HepG2 (cell line): ENCODE measurements around the gene RNF149. TPM values are rescaled to one million over a fixed set of nuclear protein-coding genes. Genes with fewer than 3 reads are reported as not detected.
A peak's percentile ranks its signal among the peaks of the same experiment; 100 is the strongest.

Experiments used
- BCL3 ChIP-seq: sonication (generic); formaldehyde crosslinking; IDR thresholded peaks from 2 replicates; pipeline ENCODE4 v1.5.1; 2020; ENCODE audit warnings: mild to moderate bottlenecking, missing genetic modification reagents, moderate library complexity
- DZIP1 ChIP-seq: sonication (generic); formaldehyde crosslinking; IDR thresholded peaks from 2 replicates; pipeline ENCODE4 v1.5.0; 2020; ENCODE audit warnings: mild to moderate bottlenecking, missing genetic modification reagents
- GLMP ChIP-seq: sonication (generic); formaldehyde crosslinking; IDR thresholded peaks from 2 replicates; pipeline ENCODE4 v1.9.0; 2021; ENCODE audit warnings: missing genetic modification reagents, mild to moderate bottlenecking, borderline replicate concordance
- HMGXB4 ChIP-seq, 2 experiments: sonication (generic) in 1 of 2; formaldehyde crosslinking in 1 of 2; IDR thresholded peaks; 2 replicates each; pipeline versions ENCODE4 v1.4.0 to v1.6.1; 2018 to 2020; ENCODE audit warnings: missing genetic modification reagents in 2 of 2, borderline replicate concordance in 1 of 2, low read depth in 1 of 2, mild to moderate bottlenecking in 1 of 2, missing biosample characterization in 1 of 2
- JUNB ChIP-seq: sonication (generic); formaldehyde crosslinking; IDR thresholded peaks from 2 replicates; pipeline ENCODE4 v1.8.0; 2022; ENCODE audit warnings: missing genetic modification reagents, mild to moderate bottlenecking, borderline replicate concordance
- KLF16 ChIP-seq, 2 experiments: sonication (generic) in 1 of 2; formaldehyde crosslinking in 1 of 2; IDR thresholded peaks; 2 replicates each; pipeline versions ENCODE4 v1.6.1 to v1.8.0; 2016 to 2023; ENCODE audit warnings: missing genetic modification reagents in 2 of 2, missing compliant biosample characterization in 1 of 2
- MIXL1 ChIP-seq: IDR thresholded peaks from 2 replicates; pipeline ENCODE4 v1.6.1; 2016
- NFIC ChIP-seq: IDR thresholded peaks from 2 replicates; pipeline ENCODE4 v1.6.1; 2012; ENCODE audit warnings: mild to moderate bottlenecking, low read length, inconsistent platforms
- NFYC ChIP-seq: IDR thresholded peaks from 2 replicates; pipeline ENCODE4 v1.6.1; 2016; ENCODE audit warnings: missing genetic modification reagents, missing compliant biosample characterization
- SOX5 ChIP-seq: IDR thresholded peaks from 2 replicates; pipeline ENCODE4 v1.6.1; 2016; ENCODE audit warnings: borderline replicate concordance
- THYN1 ChIP-seq: sonication (generic); formaldehyde crosslinking; IDR thresholded peaks from 2 replicates; pipeline ENCODE4 v1.8.1; 2023; ENCODE audit warnings: low read depth, mild to moderate bottlenecking, moderate library complexity, missing genetic modification reagents, borderline replicate concordance
- ZBTB21 ChIP-seq: sonication (generic); formaldehyde crosslinking; IDR thresholded peaks from 2 replicates; pipeline ENCODE4 v1.4.0; 2020; ENCODE audit warnings: missing genetic modification reagents
- ZFP41 ChIP-seq: sonication (generic); formaldehyde crosslinking; IDR thresholded peaks from 2 replicates; pipeline ENCODE4 v1.4.0; 2020; ENCODE audit warnings: mild to moderate bottlenecking, missing genetic modification reagents, borderline replicate concordance
- ZKSCAN8 ChIP-seq: IDR thresholded peaks from 2 replicates; pipeline ENCODE4 v1.6.1; 2016; ENCODE audit warnings: borderline replicate concordance, missing genetic modification reagents, missing compliant biosample characterization
- ZNF101 ChIP-seq: sonication (generic); formaldehyde crosslinking; IDR thresholded peaks from 2 replicates; pipeline ENCODE4 v1.4.0; 2020; ENCODE audit warnings: mild to moderate bottlenecking, low read depth, missing genetic modification reagents, borderline replicate concordance
- ZNF30 ChIP-seq: sonication (generic); formaldehyde crosslinking; IDR thresholded peaks from 2 replicates; pipeline ENCODE4 v1.5.0; 2020; ENCODE audit warnings: mild to moderate bottlenecking, missing genetic modification reagents
- ZNF460 ChIP-seq: sonication (generic); formaldehyde crosslinking; IDR thresholded peaks from 2 replicates; pipeline ENCODE4 v1.5.1; 2020; ENCODE audit warnings: missing genetic modification reagents, mild to moderate bottlenecking, borderline replicate concordance
- ZNF766 ChIP-seq: sonication (generic); formaldehyde crosslinking; IDR thresholded peaks from 2 replicates; pipeline ENCODE4 v1.5.0; 2020; ENCODE audit warnings: missing genetic modification reagents, borderline replicate concordance
- ZNF792 ChIP-seq: IDR thresholded peaks from 2 replicates; pipeline ENCODE4 v1.6.1; 2016
- polyA plus RNA-seq, 8 experiments: library from polyadenylated mRNA; depleted of rRNA in 3 of 8; stranded (reverse) in 7 of 8; unstranded in 1 of 8; fragments of >200 nt; fragmentation: Illumina TruSeq in 4 of 8; extraction: Trizol in 4 of 8; gene quantifications; 2 replicates each; pipeline versions ENCODE4 v1.2.1 to v1.2.3, GENCODE V29; 2011 to 2016; ENCODE audit warnings: low read depth in 4 of 8, missing spikeins in 1 of 8, mixed read lengths in 1 of 8; ENCODE audit not compliant: insufficient read depth in 1 of 8
- total RNA-seq, 5 experiments: library from RNA; depleted of rRNA; stranded (reverse); fragments of >200 nt; fragmentation: Illumina TruSeq; extraction: Trizol; gene quantifications; 2 replicates each; pipeline ENCODE4 v1.2.3, GENCODE V29; 2016; ENCODE audit warnings: low read depth in 1 of 5
- TF ChIP-seq, protein P1 (sequence below): sonication (generic); formaldehyde crosslinking; IDR thresholded peaks from 2 replicates; pipeline ENCODE4 v1.4.0; 2020; ENCODE audit warnings: low read depth, mild to moderate bottlenecking, missing genetic modification reagents

Gene RNF149
- total and polyA plus RNA-seq, 2 of the 13 experiments (the other 11 are each of a cell fraction or from before 2014, with no cell fraction given), result 87.6 to 109 TPM

DNA sequence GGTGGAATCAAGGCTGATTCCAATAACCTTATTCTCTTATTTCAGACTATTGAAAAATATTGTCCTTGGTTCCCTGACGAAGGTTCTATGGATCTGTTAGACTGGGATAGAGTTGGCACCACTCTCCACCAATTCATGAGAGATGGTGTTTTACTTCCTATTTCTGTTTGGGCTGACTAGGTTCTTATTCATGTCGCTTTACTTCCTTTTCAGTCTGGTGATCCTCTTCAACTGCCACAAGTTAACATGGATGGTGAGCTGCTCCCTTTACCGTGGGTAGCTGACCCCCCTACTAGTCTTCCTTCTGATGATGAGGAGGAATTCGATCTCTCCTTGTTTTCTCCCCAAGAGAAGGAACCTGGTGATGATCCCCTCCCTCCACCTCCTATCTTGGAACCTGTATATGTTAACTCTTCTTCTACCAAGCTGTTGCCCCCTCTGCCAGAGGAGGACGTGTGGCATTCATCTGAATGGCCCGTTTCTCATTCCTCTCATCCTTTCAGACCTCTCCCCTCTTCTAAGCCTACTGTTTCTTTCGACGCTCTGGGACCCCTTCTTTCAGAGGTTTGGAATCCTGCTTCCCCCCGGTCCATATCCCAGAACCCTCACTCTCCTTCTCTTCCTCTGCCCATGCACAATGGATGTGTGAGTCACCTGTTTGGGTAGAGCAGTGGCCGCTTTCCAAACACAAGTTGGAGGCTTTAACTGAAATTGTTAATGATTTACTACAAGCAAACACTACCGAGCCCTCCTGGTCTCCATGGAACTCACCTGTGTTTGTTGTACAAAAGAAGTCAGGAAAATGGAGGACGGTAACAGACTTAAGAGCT, 69.4 kb downstream of the RNF149 start (continued):
- TF ChIP-seq ZKSCAN8 (CRISPR knock-in tag) (peak; percentile 68; the same call in 1 of the 2 replicates), KLF16 (CRISPR knock-in tag; IDR thresholded peaks at IDR 0.05) (peak in 1 of 2 experiments; percentile 35; a peak in 1 of 4 replicates), ZNF792 (CRISPR knock-in tag) (peak; percentile 70; the same call in 1 of the 2 replicates), ZFP41 (CRISPR knock-in tag) (no peak), ZNF30 (CRISPR knock-in tag) (no peak), JUNB (CRISPR knock-in tag) (peak; percentile 73; the same call in 1 of the 2 replicates), HMGXB4 (CRISPR knock-in tag; IDR thresholded peaks at IDR 0.05; ENCODE audit: borderline replicate concordance in 1 of 2, low read depth in 1 of 2) (peak; percentile 34 to 58; a peak in 2 of 4 replicates), DZIP1 (CRISPR knock-in tag) (no peak), ZNF766 (CRISPR knock-in tag) (no peak), ZNF101 (CRISPR knock-in tag) (no peak), GLMP (CRISPR knock-in tag) (no peak), NFYC (CRISPR knock-in tag) (no peak), ZNF460 (CRISPR knock-in tag) (no peak; the same call in 1 of the 2 replicates), NFIC (no peak; the same call in 1 of the 2 replicates), THYN1 (CRISPR knock-in tag) (no peak), ZBTB21 (CRISPR knock-in tag) (no peak), MIXL1 (CRISPR knock-in tag) (no peak), SOX5 (peak; percentile 87; the same call in 1 of the 2 replicates), BCL3 (CRISPR knock-in tag) (no peak)
- TF ChIP-seq, protein P1, sequence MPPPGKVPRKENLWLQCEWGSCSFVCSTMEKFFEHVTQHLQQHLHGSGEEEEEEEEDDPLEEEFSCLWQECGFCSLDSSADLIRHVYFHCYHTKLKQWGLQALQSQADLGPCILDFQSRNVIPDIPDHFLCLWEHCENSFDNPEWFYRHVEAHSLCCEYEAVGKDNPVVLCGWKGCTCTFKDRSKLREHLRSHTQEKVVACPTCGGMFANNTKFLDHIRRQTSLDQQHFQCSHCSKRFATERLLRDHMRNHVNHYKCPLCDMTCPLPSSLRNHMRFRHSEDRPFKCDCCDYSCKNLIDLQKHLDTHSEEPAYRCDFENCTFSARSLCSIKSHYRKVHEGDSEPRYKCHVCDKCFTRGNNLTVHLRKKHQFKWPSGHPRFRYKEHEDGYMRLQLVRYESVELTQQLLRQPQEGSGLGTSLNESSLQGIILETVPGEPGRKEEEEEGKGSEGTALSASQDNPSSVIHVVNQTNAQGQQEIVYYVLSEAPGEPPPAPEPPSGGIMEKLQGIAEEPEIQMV (CRISPR knock-in tag), result no peak
